Measurements from ENCODE around the gene P2RX3.

Gene P2RX3

GRCh38 chr11:57368106-57368844 lies 30.1 kb downstream of the P2RX3 start:
- in situ Hi-C loops (cut with MboI; ENCODE audit: low sequenced_read_pairs): no loop called here

- in situ Hi-C loops (cut with MboI; ENCODE audit: low sequenced_read_pairs): no loop called here
These were observed 30.7 kb downstream of the P2RX3 start for GRCh38 chr11:57368845-57369232.

- in situ Hi-C loops (cut with MboI; ENCODE audit: low sequenced_read_pairs): no loop called here
These were observed 32.1 kb downstream of the P2RX3 start for GRCh38 chr11:57370251-57370650.

DNA sequence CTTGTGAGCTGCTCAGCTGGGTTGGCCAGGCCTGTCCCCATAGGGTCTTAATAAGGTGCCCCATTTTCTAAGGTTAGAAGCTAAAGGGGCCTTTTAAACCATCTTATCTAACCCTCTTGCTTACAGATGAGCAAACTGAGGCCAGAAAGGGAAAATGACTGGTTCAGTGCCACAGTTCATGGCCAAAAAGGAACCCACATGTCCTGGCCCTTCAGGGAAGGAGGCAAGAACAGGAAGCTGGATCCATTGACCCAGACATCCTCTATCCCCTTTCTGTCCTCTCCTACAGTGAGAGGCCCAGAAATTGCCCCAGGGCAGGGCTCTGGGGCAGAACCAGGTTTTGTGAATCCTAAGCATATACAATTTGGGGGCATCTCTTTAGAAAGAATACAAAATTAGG lies 32.8 kb downstream of the P2RX3 start:
- in situ Hi-C loops (cut with MboI; ENCODE audit: low sequenced_read_pairs): no loop called here

DNA sequence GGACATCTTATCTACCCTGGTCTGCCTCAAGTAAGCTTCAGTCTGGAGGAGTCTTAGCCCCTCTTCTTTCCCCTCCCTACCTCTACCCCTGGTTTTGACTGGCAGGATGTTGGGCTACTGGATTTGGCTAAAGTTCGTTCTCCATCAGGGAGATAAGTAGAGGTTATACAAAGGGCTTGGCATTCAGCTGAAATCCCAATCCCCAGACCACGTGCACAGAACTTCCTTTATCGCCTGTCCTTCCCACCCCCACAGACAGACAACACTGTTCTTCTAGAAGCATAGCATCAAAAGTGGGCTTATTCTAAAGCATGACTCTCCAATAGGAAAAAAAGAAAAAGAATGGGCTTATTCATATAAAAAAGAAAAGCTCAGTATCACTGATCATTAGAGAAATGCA lies 35.0 kb downstream of the P2RX3 start:
- in situ Hi-C loops (cut with MboI; ENCODE audit: low sequenced_read_pairs): no loop called here

GRCh38 chr11:57374966-57375365 lies 36.8 kb downstream of the P2RX3 start:
- in situ Hi-C loops (cut with MboI; ENCODE audit: low sequenced_read_pairs): no loop called here

- in situ Hi-C loops (cut with MboI; ENCODE audit: low sequenced_read_pairs): no loop called here
These were observed 37.3 kb downstream of the P2RX3 start for GRCh38 chr11:57375490-57375889.

DNA sequence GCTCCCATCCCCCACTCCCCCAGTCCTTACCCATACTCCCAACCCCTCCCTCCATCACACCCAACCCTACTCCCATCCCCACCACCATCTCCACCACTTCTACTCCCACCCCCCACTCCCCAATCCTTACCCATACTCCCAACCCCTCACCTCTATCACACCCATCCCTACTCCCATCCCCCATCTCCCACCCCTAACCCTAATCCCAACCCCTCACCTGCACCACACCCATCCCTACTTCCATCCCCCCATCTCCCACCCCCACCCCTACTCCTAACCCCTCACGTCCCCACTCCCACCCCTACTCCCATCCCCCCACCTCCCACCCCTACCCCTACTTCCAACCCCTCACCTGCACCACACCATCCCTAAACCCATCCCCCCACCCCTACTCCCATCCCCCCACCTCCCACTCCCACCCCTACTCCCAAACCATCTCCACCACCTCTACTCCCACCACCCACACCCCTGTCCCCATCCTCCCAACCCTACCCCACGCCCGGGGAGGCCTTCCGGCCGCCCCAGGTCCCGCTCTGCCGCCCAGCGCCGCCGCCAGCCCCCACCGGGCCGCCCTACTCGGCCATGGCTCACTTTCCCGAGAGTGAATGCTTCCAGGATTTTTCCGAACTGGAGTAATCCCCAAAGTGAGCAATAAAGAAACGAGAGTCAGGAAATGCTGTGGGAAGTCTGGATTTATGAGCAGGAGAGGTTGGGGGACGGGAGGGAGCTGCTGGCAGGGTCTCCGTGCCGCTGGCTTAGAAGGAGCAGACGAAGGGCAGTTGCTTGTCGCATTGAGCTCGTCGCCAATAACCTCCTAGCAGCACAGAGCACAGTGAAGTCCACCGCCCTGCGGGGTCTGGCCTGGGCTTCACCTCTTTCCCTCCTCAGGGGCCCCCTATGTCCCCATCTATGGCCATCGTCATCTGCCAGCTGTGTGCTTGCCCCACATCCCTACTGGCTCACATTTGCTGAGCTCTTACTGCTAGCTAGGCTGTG lies 38.2 kb downstream of the P2RX3 start:
- in situ Hi-C loops (cut with MboI; ENCODE audit: low sequenced_read_pairs): no loop called here

DNA sequence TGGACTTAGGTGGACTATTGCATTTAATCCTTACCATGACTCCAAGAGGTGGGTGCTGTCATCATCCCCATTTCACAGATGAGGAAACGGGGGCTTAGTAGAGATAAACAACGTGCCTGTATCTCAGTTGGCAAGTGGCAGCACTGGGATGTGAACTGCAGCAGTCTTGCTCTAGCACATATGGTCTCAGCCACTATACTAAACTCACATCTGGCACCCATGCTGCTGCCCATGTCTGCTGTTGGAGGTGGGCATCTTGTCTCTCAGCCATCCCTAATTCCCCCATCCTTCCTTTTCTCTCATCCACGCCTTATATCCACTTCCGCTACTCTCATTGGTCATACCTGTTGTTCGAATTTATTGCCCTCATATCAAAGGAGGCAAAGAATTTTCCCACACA lies 39.0 kb downstream of the P2RX3 start:
- in situ Hi-C loops (cut with MboI; ENCODE audit: low sequenced_read_pairs): no loop called here

- in situ Hi-C loops (cut with MboI; ENCODE audit: low sequenced_read_pairs): no loop called here
These were observed 40.0 kb downstream of the P2RX3 start for GRCh38 chr11:57378186-57378585.

DNA sequence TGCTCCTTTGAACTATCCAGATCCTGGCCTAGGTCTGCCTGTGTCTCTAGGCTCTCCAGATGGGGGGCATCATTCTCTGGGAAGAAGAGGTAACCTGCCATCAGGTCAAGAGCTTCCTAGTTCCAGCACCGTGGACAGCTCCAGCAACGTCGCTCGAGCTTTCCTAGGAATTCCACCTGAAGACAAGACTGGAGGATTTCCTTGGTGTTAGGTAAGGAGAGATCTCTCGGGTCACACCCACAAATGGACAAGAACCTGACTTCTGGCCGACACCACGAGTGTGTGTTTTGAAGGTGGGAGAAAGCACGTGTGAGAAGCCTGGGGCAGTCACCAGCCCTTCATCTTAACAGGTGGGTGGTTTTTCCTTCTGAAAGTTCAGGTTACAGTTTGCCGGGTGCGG lies 41.6 kb downstream of the P2RX3 start:
- in situ Hi-C loops (cut with MboI; ENCODE audit: low sequenced_read_pairs): no loop called here

- in situ Hi-C loops (cut with MboI; ENCODE audit: low sequenced_read_pairs): no loop called here
These were observed 42.8 kb downstream of the P2RX3 start, which contains the start of gene PRG3 for GRCh38 chr11:57380975-57381374. TSS of gene PRG3 (minus strand) at chr11:57381150. CDS start at chr11:57380708, 442 bp downstream.

GRCh38 chr11:57386178-57386940 lies 48.2 kb downstream of the P2RX3 start:
- in situ Hi-C loops (cut with MboI; ENCODE audit: low sequenced_read_pairs): no loop called here

- in situ Hi-C loops (cut with MboI; ENCODE audit: low sequenced_read_pairs): no loop called here
These were observed 49.3 kb downstream of the P2RX3 start for GRCh38 chr11:57387289-57388030.

DNA sequence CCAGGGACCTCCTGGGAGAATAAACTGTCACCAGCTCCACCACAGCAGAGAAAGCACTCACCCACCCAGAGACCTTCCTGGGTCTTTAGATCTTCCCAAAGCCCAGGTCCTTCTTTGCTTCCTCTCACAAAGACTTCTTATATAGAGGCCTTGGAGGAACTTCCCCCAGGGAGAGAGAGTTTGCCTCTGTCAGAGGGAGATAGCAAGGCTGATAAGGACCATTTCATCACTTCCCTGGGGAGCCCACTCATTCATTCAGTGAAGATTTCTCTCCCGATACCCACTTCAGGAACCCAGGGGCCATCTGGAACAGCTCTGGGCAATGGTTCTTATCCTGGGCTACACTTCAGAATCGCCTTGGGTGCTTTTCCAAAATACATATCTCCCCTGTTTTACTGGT lies 52.4 kb downstream of the P2RX3 start, which contains the start of gene PRG2:
Gene PRG2 (minus strand): TSS at position 116 of the 400 bp plus-strand sequence. CDS start 706 bp downstream, outside the sequence.
- in situ Hi-C loops (cut with MboI; ENCODE audit: low sequenced_read_pairs): no loop called here

DNA sequence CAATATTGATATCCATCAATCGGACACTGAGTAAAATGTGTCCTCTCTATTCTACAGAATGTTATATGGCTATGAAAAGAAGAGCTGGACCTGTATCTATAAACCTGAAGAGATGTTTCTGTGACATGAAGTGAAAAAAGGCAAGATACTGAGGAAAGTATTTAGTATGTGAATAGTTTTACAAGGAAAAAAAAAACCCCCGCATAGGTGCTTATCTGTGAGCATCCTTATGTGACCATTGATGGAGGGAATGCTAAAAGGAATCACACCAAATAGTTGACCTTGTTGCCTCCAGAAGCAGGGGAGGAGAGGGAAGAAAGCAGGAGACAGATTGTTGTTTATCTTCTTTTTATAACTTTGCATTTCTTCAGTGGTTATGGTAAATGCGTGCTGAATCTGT lies 53.0 kb downstream of the P2RX3 start:
- in situ Hi-C loops (cut with MboI; ENCODE audit: low sequenced_read_pairs): no loop called here

- in situ Hi-C loops (cut with MboI; ENCODE audit: low sequenced_read_pairs): no loop called here
These were observed 53.4 kb downstream of the P2RX3 start for GRCh38 chr11:57391539-57391938.

GRCh38 chr11:57392066-57392762 lies 54.1 kb downstream of the P2RX3 start:
- in situ Hi-C loops (cut with MboI; ENCODE audit: low sequenced_read_pairs): no loop called here

GRCh38 chr11:57392763-57393105 lies 54.6 kb downstream of the P2RX3 start:
- in situ Hi-C loops (cut with MboI; ENCODE audit: low sequenced_read_pairs): no loop called here
